Common myeloid progenitor, CD34-positive (primary cell): Measurements from ENCODE around the gene ZNF717. TPM values are rescaled to one million over a fixed set of nuclear protein-coding genes. Genes with fewer than 3 reads are reported as not detected.
"Not testable (repeated sequence)": the region's sequence is repeated elsewhere in the genome, so short reads cannot be mapped to it uniquely, and the experiment has no call there.

Experiments
- CTCF ChIA-PET: fragments of 350-600 bp; sonication (Branson Sonifier 250); formaldehyde crosslinking; loops from one replicate; lab custom pipeline; 2021; ENCODE audit warnings: antibody characterized with exemption; lab: Charles Lee
- POLR2A ChIA-PET: fragments of 350-600 bp; sonication (Branson Sonifier 250); formaldehyde crosslinking; loops from one replicate; lab custom pipeline; 2021; ENCODE audit warnings: antibody characterized with exemption; lab: Charles Lee
- DNase-seq, 3 donors: peaks; one replicate each; pipeline versions ENCODE4 v3.0.0 to v3.0.0-alpha.2; 2013
- H3K27ac ChIP-seq, 2 experiments: 1 replicate in 1 of 2; 2 replicates in 1 of 2; pipeline ENCODE4 v1.7.0; 2013; ENCODE audit warnings: inconsistent platforms in 2 of 2, low read length in 2 of 2, mild to moderate bottlenecking in 2 of 2, low read depth in 1 of 2, moderate library complexity in 1 of 2; ENCODE audit not compliant: severe bottlenecking in 2 of 2, insufficient read depth in 1 of 2, poor library complexity in 1 of 2
- H3K27me3 ChIP-seq, 5 experiments: replicated peaks in 2 of 5; 1 replicate in 3 of 5; 2 replicates in 2 of 5; pipeline versions ENCODE4 v1.6.1 to v1.7.0; 2013; ENCODE audit warnings: low read length in 4 of 5, mild to moderate bottlenecking in 2 of 5, moderate library complexity in 2 of 5, inconsistent platforms in 1 of 5; ENCODE audit not compliant: insufficient read depth in 5 of 5, control insufficient read depth in 4 of 5
- H3K36me3 ChIP-seq, 4 experiments: 1 replicate in 2 of 4; 2 replicates in 2 of 4; pipeline versions ENCODE4 v1.6.1 to v1.7.0; 2013; ENCODE audit warnings: low read length in 3 of 4, control low read depth in 1 of 4, mild to moderate bottlenecking in 1 of 4; ENCODE audit not compliant: control insufficient read depth in 4 of 4, insufficient read depth in 4 of 4
- H3K4me1 ChIP-seq, 4 experiments: 1 replicate in 3 of 4; 2 replicates in 1 of 4; pipeline versions ENCODE4 v1.6.1 to v1.7.1; 2013; ENCODE audit warnings: low read length in 3 of 4, mild to moderate bottlenecking in 3 of 4, control low read depth in 1 of 4, inconsistent platforms in 1 of 4, moderate library complexity in 1 of 4; ENCODE audit not compliant: control insufficient read depth in 4 of 4, insufficient read depth in 4 of 4; ENCODE audit errors: control extremely low read depth in 1 of 4
- H3K4me3 ChIP-seq, 7 experiments: 1 replicate in 4 of 7; 2 replicates in 3 of 7; pipeline versions ENCODE4 v1.5.1 to v1.7.0; 2013; ENCODE audit warnings: mild to moderate bottlenecking in 7 of 7, low read length in 6 of 7, moderate library complexity in 6 of 7, inconsistent platforms in 2 of 7, low read depth in 2 of 7, control low read depth in 1 of 7; ENCODE audit not compliant: insufficient read depth in 4 of 7, control insufficient read depth in 1 of 7; ENCODE audit errors: extremely low read depth in 1 of 7
- H3K9me3 ChIP-seq, 5 experiments: 1 replicate in 4 of 5; 2 replicates in 1 of 5; pipeline versions ENCODE4 v1.6.1 to v1.7.1; 2013; ENCODE audit warnings: low read length in 4 of 5, mild to moderate bottlenecking in 2 of 5, inconsistent platforms in 1 of 5, low read depth in 1 of 5, moderate library complexity in 1 of 5; ENCODE audit not compliant: control insufficient read depth in 4 of 5, insufficient read depth in 2 of 5; ENCODE audit errors: control extremely low read depth in 1 of 5
- WGBS: methylation state at CpG from one replicate; pipeline ENCODE4 v1.1.5; 2013; ENCODE audit not compliant: insufficient coverage; 5-methylcytosine and 5-hydroxymethylcytosine counted together
- polyA plus RNA-seq: library from polyadenylated mRNA; unstranded; fragments of 120-200 nt; gene quantifications from one replicate; pipeline ENCODE4 v1.2.1, GENCODE V29; 2013

Gene ZNF717
- 12.0 TPM for polyA plus RNA-seq

- peaks cover 6 to 30% (median 16%) of the 10 kb centered on the region in 4 experiments for H3K36me3 ChIP-seq
- H3K27me3 ChIP-seq, CTCF ChIA-PET, H3K4me1 ChIP-seq, POLR2A ChIA-PET: not testable (repeated sequence)
- DNase-seq: peak; percentile 90 to 95 (median 94)
- H3K4me3 ChIP-seq: peak within 1 kb of the TSS; percentile 52 to 84 (median 70)
- H3K27ac ChIP-seq: peak within 1 kb of the TSS; percentile 22 to 75
- peaks cover 0 to 17% (median 6%) of the 10 kb centered on the region in 5 experiments for H3K9me3 ChIP-seq
- WGBS: 8% methylated on average over 49 of the region's 52 CpGs
These were observed at the start of gene ZNF717 for GRCh38 chr3:75785081-75785755. ZNF717 (minus strand) TSS chr3:75785549; CDS start chr3:75783362, 2,187 bp downstream.

GRCh38 chr3:75831076-75831475, 45.7 kb upstream of the ZNF717 start:
- CTCF ChIA-PET: not testable (repeated sequence)
- WGBS: 100% methylated on average over 1 of the region's 1 CpG

DNA sequence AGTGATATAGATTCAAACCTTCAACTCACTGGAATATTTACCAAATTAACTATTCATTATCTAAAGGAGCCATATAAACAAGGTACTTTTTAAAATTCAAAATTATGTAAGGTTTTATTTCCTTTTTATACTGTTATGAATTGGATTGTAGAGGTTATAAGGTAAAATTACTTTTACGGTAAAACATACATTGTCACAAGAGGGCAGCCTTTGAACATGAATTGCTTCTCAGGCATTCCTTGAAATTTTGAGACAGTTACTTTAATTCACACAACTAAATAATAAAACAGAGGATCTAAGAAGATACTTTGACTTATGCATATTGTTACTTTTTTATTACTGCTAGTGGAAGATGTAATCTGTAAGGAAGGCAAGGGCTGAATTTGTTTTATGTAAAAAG, 32.7 kb upstream of the ZNF717 start:
- WGBS: no CpG with 5 or more reads among the region's 1 CpG
- H3K4me3 ChIP-seq, DNase-seq, H3K27ac ChIP-seq, H3K4me1 ChIP-seq, CTCF ChIA-PET, H3K36me3 ChIP-seq, H3K27me3 ChIP-seq, H3K9me3 ChIP-seq, POLR2A ChIA-PET: not testable (repeated sequence)

More at GRCh38 chr3:75831076-75831475, 45.7 kb upstream of the ZNF717 start:
- H3K4me3 ChIP-seq, H3K9me3 ChIP-seq, H3K36me3 ChIP-seq, POLR2A ChIA-PET, DNase-seq, H3K27me3 ChIP-seq, H3K4me1 ChIP-seq, H3K27ac ChIP-seq: not testable (repeated sequence)

- H3K9me3 ChIP-seq, H3K4me3 ChIP-seq, H3K27me3 ChIP-seq, DNase-seq, POLR2A ChIA-PET, H3K4me1 ChIP-seq, H3K27ac ChIP-seq, H3K36me3 ChIP-seq, CTCF ChIA-PET: not testable (repeated sequence)
- 74% methylated on average over 8 of the region's 9 CpGs for WGBS
These were observed 31.2 kb upstream of the ZNF717 start for GRCh38 chr3:75816287-75817180.

DNA sequence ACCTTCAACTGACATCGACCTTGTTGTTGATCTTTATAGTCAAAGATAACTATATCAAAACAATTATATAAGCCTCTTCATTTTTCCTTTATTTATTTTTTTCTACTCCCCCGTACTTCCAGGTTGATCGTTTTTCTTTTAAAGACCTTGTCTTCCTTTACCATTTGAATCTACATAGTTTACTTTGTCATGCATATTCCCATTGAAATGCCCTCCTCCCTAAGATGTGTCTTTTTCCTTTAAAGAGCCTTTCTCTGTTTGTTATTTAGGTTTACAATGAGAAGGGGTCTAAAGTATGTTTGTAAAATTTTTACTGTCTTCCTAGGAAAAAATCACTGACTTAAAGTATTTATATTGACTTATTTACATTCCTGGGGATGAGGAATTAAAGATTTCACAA, 29.4 kb upstream of the ZNF717 start:
- ChIA-PET CTCF (no interaction called here), POLR2A (no interaction called here)
- H3K36me3 ChIP-seq: no peaks in the 10 kb centered on the region
- no peaks in the 10 kb centered on the region for H3K9me3 ChIP-seq
- no peaks in the 10 kb centered on the region for H3K4me1 ChIP-seq
- H3K4me3 ChIP-seq: no peak overlapping the region
- no peak overlapping the region for H3K27ac ChIP-seq
- H3K27me3 ChIP-seq: no peaks in the 10 kb centered on the region
- DNase-seq: no peak
- WGBS: 56% methylated on average over 3 of the region's 3 CpGs

DNA sequence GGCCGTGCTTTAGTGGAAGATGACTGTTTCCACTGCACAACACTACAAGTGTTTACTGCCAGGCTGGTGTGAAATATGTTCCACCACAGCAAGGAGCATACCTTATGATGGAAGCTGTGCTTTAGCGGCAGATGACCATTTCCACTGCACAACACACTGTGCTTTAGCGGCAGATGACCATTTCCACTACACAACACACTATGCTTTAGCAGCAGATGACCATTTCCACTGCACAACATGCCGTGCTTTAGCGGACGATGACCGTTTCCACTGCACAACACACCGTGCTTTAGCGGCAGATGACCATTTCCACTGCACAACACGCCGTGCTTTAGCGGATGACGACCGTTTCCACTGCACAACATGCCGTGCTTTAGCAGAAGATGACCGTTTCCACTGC, 2.8 kb downstream of the ZNF717 start:
- Histone ChIP-seq H3K4me1 (peaks cover 0 to 9% (median 0%) of the 10 kb centered on the region in 4 experiments), H3K9me3 (peaks cover 5 to 38% (median 24%) of the 10 kb centered on the region in 5 experiments), H3K27ac (no peak overlapping the region), H3K36me3 (peaks cover 15 to 57% (median 36%) of the 10 kb centered on the region in 4 experiments), H3K4me3 (no peak overlapping the region), H3K27me3 (no peaks in the 10 kb centered on the region)
- CTCF ChIA-PET: no interaction called here
- POLR2A ChIA-PET: no interaction called here
- WGBS: 97% methylated on average over 16 of the region's 16 CpGs
- no peak for DNase-seq
